ENCODE data around the gene STPG4. TPM values are rescaled to one million over a fixed set of nuclear protein-coding genes. Genes with fewer than 3 reads are reported as not detected.

STPG4 gene
- total and polyA plus RNA-seq, 10 donors = 0.19 to 2.2 (median 0.89) TPM; not detected in 3

GRCh38 chr2:47073641-47074040 lies 81.5 kb downstream of the STPG4 start:
- intact Hi-C loops (cut with DNase I; ENCODE audit: low total_unique reads) = no loop called here

GRCh38 chr2:47073217-47073616 lies 81.9 kb downstream of the STPG4 start:
- 89 to 96% (median 91%) methylated on average over 6 to 9 of the region's 9 CpGs for WGBS, 5 donors
- intact Hi-C loops (cut with DNase I; ENCODE audit: low total_unique reads) = no loop called here
- no peak for DNase-seq

More at GRCh38 chr2:47073641-47074040, 81.5 kb downstream of the STPG4 start:
- Histone ChIP-seq H3K4me3 (no peak overlapping the region), H3K36me3 (peaks cover 0 to 56% (median 4%) of the 10 kb centered on the region in 6 donors), H3K27me3 (replicated peaks in 1 of 7) (no peaks in the 10 kb centered on the region), H3K27ac (peak overlapping the region; percentile 5 to 90 (median 88)), H3K4me1 (peaks cover 47 to 93% (median 69%) of the 10 kb centered on the region in 6 donors), H3K9me3 (no peaks in the 10 kb centered on the region)
- DNase-seq = peak; percentile 71
- WGBS, 5 donors = 73 to 90% (median 82%) methylated on average over 10 to 16 of the region's 16 CpGs
- TF ChIP-seq POLR2AphosphoS5 (IDR thresholded peaks at IDR 0.05) (peak in 2 of 3 donors; percentile 11 to 55), CTCF (IDR thresholded peaks at IDR 0.05 in 8 of 11, conservative IDR thresholded peaks at IDR 0.05 in 3 of 11) (no peak), POLR2A (IDR thresholded peaks at IDR 0.05) (no peak)

GRCh38 chr2:47072728-47073191 lies 82.3 kb downstream of the STPG4 start:
- intact Hi-C loops (cut with DNase I; ENCODE audit: low total_unique reads) = no loop called here
- no peaks in the 10 kb centered on the region for H3K9me3 ChIP-seq
- H3K36me3 ChIP-seq = peaks cover 0 to 65% (median 4%) of the 10 kb centered on the region in 6 donors
- H3K27me3 ChIP-seq (replicated peaks in 1 of 7) = no peaks in the 10 kb centered on the region
- 38 to 53% (median 45%) methylated on average over 9 of the region's 9 CpGs for WGBS, 5 donors
- no peak for TF ChIP-seq POLR2A (IDR thresholded peaks at IDR 0.05)
- TF ChIP-seq POLR2AphosphoS5 (IDR thresholded peaks at IDR 0.05) = peak; percentile 19 to 62 (median 51)
- no peak for TF ChIP-seq CTCF (IDR thresholded peaks at IDR 0.05 in 8 of 11, conservative IDR thresholded peaks at IDR 0.05 in 3 of 11)
- peaks cover 56 to 97% (median 77%) of the 10 kb centered on the region in 6 donors for H3K4me1 ChIP-seq
- DNase-seq = no peak
- peak overlapping the region in 1 of 8 donors; percentile 26 for H3K4me3 ChIP-seq
- H3K27ac ChIP-seq = peak overlapping the region; percentile 14 to 90 (median 88)

More at GRCh38 chr2:47073217-47073616, 81.9 kb downstream of the STPG4 start:
- TF ChIP-seq POLR2AphosphoS5 (IDR thresholded peaks at IDR 0.05) (no peak), CTCF (IDR thresholded peaks at IDR 0.05 in 8 of 11, conservative IDR thresholded peaks at IDR 0.05 in 3 of 11) (no peak), POLR2A (IDR thresholded peaks at IDR 0.05) (no peak)
- H3K27me3 ChIP-seq (replicated peaks in 1 of 7) = no peaks in the 10 kb centered on the region
- H3K4me1 ChIP-seq = peaks cover 51 to 94% (median 72%) of the 10 kb centered on the region in 6 donors
- no peaks in the 10 kb centered on the region for H3K9me3 ChIP-seq
- peak overlapping the region; percentile 14 to 90 (median 88) for H3K27ac ChIP-seq
- H3K4me3 ChIP-seq = peak overlapping the region in 1 of 8 donors; percentile 26
- H3K36me3 ChIP-seq = peaks cover 0 to 60% (median 4%) of the 10 kb centered on the region in 6 donors

- peak; percentile 83 for DNase-seq
- TF ChIP-seq POLR2AphosphoS5 (IDR thresholded peaks at IDR 0.05) (peak; percentile 65 to 85 (median 79)), CTCF (IDR thresholded peaks at IDR 0.05 in 8 of 11, conservative IDR thresholded peaks at IDR 0.05 in 3 of 11) (peak in 5 of 11 experiments; percentile 17 to 35 (median 29)), POLR2A (IDR thresholded peaks at IDR 0.05) (no peak)
- Histone ChIP-seq H3K4me3 (peak overlapping the region in 1 of 8 donors; percentile 26), H3K4me1 (peaks cover 60 to 98% (median 83%) of the 10 kb centered on the region in 6 donors), H3K27ac (peak overlapping the region; percentile 71 to 90 (median 88)), H3K27me3 (replicated peaks in 1 of 7) (no peaks in the 10 kb centered on the region), H3K36me3 (peaks cover 0 to 71% (median 4%) of the 10 kb centered on the region in 6 donors), H3K9me3 (no peaks in the 10 kb centered on the region)
- WGBS, 5 donors = 69 to 81% (median 73%) methylated on average over 21 to 28 of the region's 28 CpGs
- intact Hi-C loops (cut with DNase I; ENCODE audit: low total_unique reads) = no loop called here
Measured at GRCh38 chr2:47072018-47072691, 83.0 kb downstream of the STPG4 start.

Data from spleen (tissue), 11 donors.